Measurements from ENCODE around the gene APLNR. TPM values are rescaled to one million over a fixed set of nuclear protein-coding genes. Genes with fewer than 3 reads are reported as not detected.

APLNR gene
- total RNA-seq, 5 donors from 2014 or later (not counting 1 experiment from before 2014, with no cell fraction given), result not detected

DNA sequence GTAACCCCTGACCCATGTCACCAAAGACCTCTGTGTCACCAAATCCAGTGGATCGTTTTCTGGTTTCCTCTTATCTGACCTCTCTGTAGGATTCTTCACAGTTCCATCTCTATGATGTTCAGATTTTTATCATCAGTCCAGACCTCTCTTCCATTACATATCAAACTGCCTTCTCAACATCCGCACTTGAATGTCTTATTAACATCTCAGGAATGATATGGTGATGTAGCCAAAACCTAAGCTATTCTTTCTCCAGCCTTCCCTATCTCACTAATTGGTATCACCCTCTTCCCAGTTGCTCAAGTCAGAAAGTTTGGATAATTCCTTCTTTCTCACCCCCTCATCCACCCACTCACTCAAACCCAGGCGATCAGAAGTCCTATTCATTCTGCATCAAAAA is 13.4 kb downstream of the APLNR start:
- Histone ChIP-seq H3K9me3 (no peaks in the 10 kb centered on the region), H3K4me3 (ENCODE audit: control insufficient read depth in 1 of 2, extremely low read depth in 1 of 2, low read length in 1 of 2) (no peak overlapping the region), H3K27ac (ENCODE audit: low read length) (no peak overlapping the region), H3K4me1 (ENCODE audit: control insufficient read depth in 1 of 2, extremely low read depth in 1 of 2, insufficient read depth in 2 of 2, low read length in 2 of 2) (no peaks in the 10 kb centered on the region), H3K36me3 (ENCODE audit: control insufficient read depth in 2 of 2, extremely low read depth in 1 of 2, insufficient read depth in 1 of 2, low read length in 1 of 2) (no peaks in the 10 kb centered on the region), H3K27me3 (replicated peaks in 1 of 2; ENCODE audit: control insufficient read depth in 2 of 2, extremely low read depth in 1 of 2, insufficient read depth in 2 of 2, low read length in 1 of 2) (peaks cover 0 to 4% of the 10 kb centered on the region in 2 experiments)
- 51% methylated on average over 2 of the region's 3 CpGs for WGBS (ENCODE audit: insufficient coverage)
- no peak for ATAC-seq (replicated peaks in 1 of 4)
- CTCF ChIA-PET, result no interaction called here
- Mint-ChIP-seq H3K36me3 (no peaks in the 10 kb centered on the region), H3K4me1 (no peaks in the 10 kb centered on the region), H3K27ac (no peak overlapping the region), H3K9me3 (no peaks in the 10 kb centered on the region), H3K27me3 (peaks cover 4 to 10% of the 10 kb centered on the region in 2 donors), H3K4me3 (no peak overlapping the region)
- DNase-seq, result no peak
- POLR2A ChIA-PET, result no interaction called here

DNA sequence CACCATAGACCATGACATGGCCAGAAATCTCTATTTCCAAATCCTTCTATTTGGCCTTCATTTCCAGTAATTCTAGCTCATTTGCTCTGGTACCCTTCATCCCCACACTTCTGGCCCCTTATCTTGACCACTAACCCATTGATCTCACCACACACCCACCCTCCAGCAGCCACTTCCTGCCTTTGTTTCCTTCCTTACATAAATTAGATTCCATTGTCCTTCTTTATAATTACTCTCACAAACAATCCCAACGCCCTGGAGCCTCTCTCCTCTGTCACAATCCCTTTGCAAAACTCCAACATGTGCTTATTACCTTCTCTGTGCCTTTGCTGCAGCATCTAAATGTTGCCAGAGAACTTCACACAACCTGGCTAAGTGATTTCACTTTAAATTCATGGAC is 14.8 kb downstream of the APLNR start:
- Mint-ChIP-seq H3K36me3 (no peaks in the 10 kb centered on the region), H3K4me1 (no peaks in the 10 kb centered on the region), H3K4me3 (no peak overlapping the region), H3K9me3 (no peaks in the 10 kb centered on the region), H3K27me3 (peaks cover 8 to 15% of the 10 kb centered on the region in 2 donors), H3K27ac (no peak overlapping the region)
- H3K27me3 ChIP-seq (replicated peaks in 1 of 2; ENCODE audit: control insufficient read depth in 2 of 2, extremely low read depth in 1 of 2, insufficient read depth in 2 of 2, low read length in 1 of 2), result peaks cover 0 to 6% of the 10 kb centered on the region in 2 experiments
- no peaks in the 10 kb centered on the region for H3K4me1 ChIP-seq (ENCODE audit: control insufficient read depth in 1 of 2, extremely low read depth in 1 of 2, insufficient read depth in 2 of 2, low read length in 2 of 2)
- ATAC-seq (replicated peaks in 1 of 4) (no peak), DNase-seq (no peak)
- no peaks in the 10 kb centered on the region for H3K36me3 ChIP-seq (ENCODE audit: control insufficient read depth in 2 of 2, extremely low read depth in 1 of 2, insufficient read depth in 1 of 2, low read length in 1 of 2)
- ChIA-PET CTCF (interaction anchor here in 1 of 2 donors (0.6 kb wide), 1 partner anchor 27 kb away, joined by 6 read pairs; no protein-coding TSS in a partner anchor), POLR2A (no interaction called here)
- 0% methylated on average over 1 of the region's 1 CpG for whole genome bisulfite sequencing (ENCODE audit: insufficient coverage)
- no peak overlapping the region for H3K4me3 ChIP-seq (ENCODE audit: control insufficient read depth in 1 of 2, extremely low read depth in 1 of 2, low read length in 1 of 2)
- H3K27ac ChIP-seq (ENCODE audit: low read length), result no peak overlapping the region
- no peaks in the 10 kb centered on the region for H3K9me3 ChIP-seq

DNA sequence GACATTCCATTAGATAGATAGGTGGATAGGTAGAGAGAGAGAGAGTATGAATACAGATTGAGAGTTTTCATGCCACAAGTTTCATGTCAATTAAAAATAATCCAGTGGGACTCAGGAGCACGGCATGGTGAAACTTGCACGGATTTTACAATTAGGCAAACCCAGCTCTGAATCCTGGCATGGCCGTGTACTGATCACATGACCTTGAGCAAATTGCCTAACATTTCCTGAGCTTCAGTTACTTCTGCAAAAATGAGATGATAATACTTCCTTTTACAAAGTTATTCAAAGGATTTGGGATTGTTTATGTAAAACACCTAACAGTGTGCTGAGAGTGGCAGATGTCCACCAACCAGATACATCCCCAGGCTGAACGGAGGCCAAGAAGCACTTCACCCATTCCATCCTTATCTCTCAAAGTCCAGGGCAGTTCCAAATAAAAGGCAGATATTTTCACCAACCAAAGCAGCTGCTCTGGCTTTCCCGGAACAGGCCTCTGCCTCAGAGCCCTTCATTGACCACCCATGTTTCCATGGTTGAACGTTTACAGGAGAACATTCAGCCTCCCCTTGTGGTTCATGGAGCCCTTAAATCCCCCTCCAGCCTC is 17.9 kb downstream of the APLNR start:
- WGBS (ENCODE audit: insufficient coverage), result 60% methylated on average over 5 of the region's 6 CpGs
- no peak overlapping the region for H3K27ac Mint-ChIP-seq
- ChIA-PET POLR2A (no interaction called here), CTCF (no interaction called here)
- no peaks in the 10 kb centered on the region for H3K4me1 Mint-ChIP-seq
- no peak overlapping the region for H3K4me3 Mint-ChIP-seq
- Histone ChIP-seq H3K4me3 (ENCODE audit: control insufficient read depth in 1 of 2, extremely low read depth in 1 of 2, low read length in 1 of 2) (no peak overlapping the region), H3K4me1 (ENCODE audit: control insufficient read depth in 1 of 2, extremely low read depth in 1 of 2, insufficient read depth in 2 of 2, low read length in 2 of 2) (no peaks in the 10 kb centered on the region), H3K27me3 (replicated peaks in 1 of 2; ENCODE audit: control insufficient read depth in 2 of 2, extremely low read depth in 1 of 2, insufficient read depth in 2 of 2, low read length in 1 of 2) (peaks cover 0 to 13% of the 10 kb centered on the region in 2 experiments), H3K27ac (ENCODE audit: low read length) (no peak overlapping the region), H3K36me3 (ENCODE audit: control insufficient read depth in 2 of 2, extremely low read depth in 1 of 2, insufficient read depth in 1 of 2, low read length in 1 of 2) (no peaks in the 10 kb centered on the region), H3K9me3 (no peaks in the 10 kb centered on the region)
- peaks cover 10 to 17% of the 10 kb centered on the region in 2 donors for H3K27me3 Mint-ChIP-seq
- H3K9me3 Mint-ChIP-seq, result no peaks in the 10 kb centered on the region
- no peak for ATAC-seq (replicated peaks in 1 of 4)
- no peak for DNase-seq
- H3K36me3 Mint-ChIP-seq, result no peaks in the 10 kb centered on the region

DNA sequence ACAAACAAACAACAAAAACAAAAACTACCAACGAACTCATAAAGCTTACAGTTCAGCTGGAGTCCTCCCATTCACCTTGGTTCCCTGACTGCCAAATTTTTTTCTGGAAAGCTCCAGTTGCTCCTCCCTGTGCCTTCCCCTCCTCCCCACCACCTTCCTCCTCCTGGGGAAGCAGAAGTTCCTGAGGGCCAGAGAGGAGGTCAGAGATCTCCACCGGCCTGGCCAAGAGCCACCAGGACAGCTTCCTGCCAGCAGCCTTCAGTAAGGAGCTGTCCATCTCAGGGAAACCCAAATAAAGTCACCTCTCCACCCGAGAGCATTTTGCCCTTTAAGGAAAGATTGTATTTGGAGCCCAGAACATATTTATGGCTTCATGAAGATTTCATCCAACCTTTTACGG is 20.0 kb downstream of the APLNR start:
- CTCF ChIA-PET, result no interaction called here
- peaks cover 10 to 17% of the 10 kb centered on the region in 2 donors for H3K27me3 Mint-ChIP-seq
- H3K4me3 Mint-ChIP-seq, result no peak overlapping the region
- no peaks in the 10 kb centered on the region for H3K36me3 ChIP-seq (ENCODE audit: control insufficient read depth in 2 of 2, extremely low read depth in 1 of 2, insufficient read depth in 1 of 2, low read length in 1 of 2)
- no peaks in the 10 kb centered on the region for H3K9me3 Mint-ChIP-seq
- H3K4me1 ChIP-seq (ENCODE audit: control insufficient read depth in 1 of 2, extremely low read depth in 1 of 2, insufficient read depth in 2 of 2, low read length in 2 of 2), result no peaks in the 10 kb centered on the region
- POLR2A ChIA-PET, result no interaction called here
- DNase-seq, result no peak
- no peaks in the 10 kb centered on the region for H3K4me1 Mint-ChIP-seq
- no peak overlapping the region for H3K4me3 ChIP-seq (ENCODE audit: control insufficient read depth in 1 of 2, extremely low read depth in 1 of 2, low read length in 1 of 2)
- 57% methylated on average over 3 of the region's 4 CpGs for WGBS (ENCODE audit: insufficient coverage)
- no peak overlapping the region for H3K27ac Mint-ChIP-seq
- no peak for ATAC-seq (replicated peaks in 1 of 4)
- no peak overlapping the region for H3K27ac ChIP-seq (ENCODE audit: low read length)
- no peaks in the 10 kb centered on the region for H3K36me3 Mint-ChIP-seq
- H3K27me3 ChIP-seq (replicated peaks in 1 of 2; ENCODE audit: control insufficient read depth in 2 of 2, extremely low read depth in 1 of 2, insufficient read depth in 2 of 2, low read length in 1 of 2), result peaks cover 0 to 14% of the 10 kb centered on the region in 2 experiments
- no peaks in the 10 kb centered on the region for H3K9me3 ChIP-seq

DNA sequence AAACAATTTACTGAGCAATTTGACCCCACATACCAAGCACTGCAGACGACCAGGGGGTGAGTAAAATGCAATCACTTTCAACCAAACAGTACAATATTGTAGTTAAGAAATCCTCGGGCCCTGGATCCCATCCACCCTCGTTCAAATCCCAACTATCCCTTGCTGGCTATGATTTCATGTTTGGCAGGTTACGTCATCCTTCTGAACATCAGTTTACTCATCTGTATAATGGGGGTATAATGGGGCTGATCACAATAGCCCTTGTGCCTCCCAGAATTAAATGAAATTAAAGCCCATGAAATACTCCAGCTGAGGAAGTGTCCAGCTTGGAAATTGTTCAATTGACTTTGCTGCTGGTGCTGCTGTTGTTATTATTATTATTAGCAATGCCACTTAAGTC is 20.6 kb downstream of the APLNR start:
- ATAC-seq (replicated peaks in 1 of 4) (no peak), DNase-seq (no peak)
- ChIA-PET CTCF (no interaction called here), POLR2A (no interaction called here)
- H3K36me3 ChIP-seq (ENCODE audit: control insufficient read depth in 2 of 2, extremely low read depth in 1 of 2, insufficient read depth in 1 of 2, low read length in 1 of 2), result no peaks in the 10 kb centered on the region
- no peak overlapping the region for H3K4me3 ChIP-seq (ENCODE audit: control insufficient read depth in 1 of 2, extremely low read depth in 1 of 2, low read length in 1 of 2)
- H3K9me3 ChIP-seq, result no peaks in the 10 kb centered on the region
- Mint-ChIP-seq H3K4me3 (no peak overlapping the region), H3K27me3 (peaks cover 11 to 17% of the 10 kb centered on the region in 2 donors), H3K27ac (no peak overlapping the region), H3K4me1 (no peaks in the 10 kb centered on the region), H3K36me3 (no peaks in the 10 kb centered on the region), H3K9me3 (no peaks in the 10 kb centered on the region)
- H3K4me1 ChIP-seq (ENCODE audit: control insufficient read depth in 1 of 2, extremely low read depth in 1 of 2, insufficient read depth in 2 of 2, low read length in 2 of 2), result no peaks in the 10 kb centered on the region
- H3K27me3 ChIP-seq (replicated peaks in 1 of 2; ENCODE audit: control insufficient read depth in 2 of 2, extremely low read depth in 1 of 2, insufficient read depth in 2 of 2, low read length in 1 of 2), result peaks cover 0 to 14% of the 10 kb centered on the region in 2 experiments
- H3K27ac ChIP-seq (ENCODE audit: low read length), result no peak overlapping the region
- WGBS (ENCODE audit: insufficient coverage), result no CpG with 5 or more reads among the region's 4 CpGs

DNA sequence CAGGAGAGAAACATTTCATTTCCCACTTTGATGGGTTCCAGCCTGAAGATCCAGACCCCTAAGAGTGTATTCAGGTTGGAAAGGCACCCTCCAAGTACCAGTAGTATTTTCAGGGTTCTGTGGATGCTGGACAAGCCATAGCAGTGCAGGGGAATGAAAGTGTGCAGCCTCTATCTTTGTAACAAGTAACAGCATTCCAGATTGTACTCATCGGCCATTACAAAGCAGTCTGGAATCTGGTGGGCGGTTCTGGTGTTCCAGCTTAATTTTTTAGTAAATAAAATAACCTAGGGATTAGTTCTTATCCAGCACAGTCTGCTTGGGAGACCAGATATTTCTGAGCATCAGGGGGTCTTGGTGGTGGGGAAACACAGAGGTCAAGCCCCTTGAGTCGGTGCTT is 22.6 kb downstream of the APLNR start:
- H3K4me3 Mint-ChIP-seq, result no peak overlapping the region

DNA sequence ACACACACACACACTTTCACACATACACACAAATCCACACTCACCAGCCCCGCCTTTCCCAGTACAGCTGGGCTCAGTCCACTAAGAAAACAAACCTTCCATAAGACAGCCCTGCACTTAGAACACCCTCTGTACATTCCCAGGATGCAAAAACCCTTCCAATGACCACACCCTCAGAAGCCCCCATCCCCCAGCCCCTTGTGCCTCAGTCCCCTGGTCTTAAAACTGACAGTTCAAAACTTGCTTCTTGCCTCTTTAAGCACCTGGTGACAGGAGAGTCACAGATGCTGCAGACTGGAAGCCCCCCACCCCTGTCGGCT is 23.0 kb downstream of the APLNR start:
- no peak overlapping the region for H3K27ac ChIP-seq (ENCODE audit: low read length)
- H3K4me3 ChIP-seq (ENCODE audit: control insufficient read depth in 1 of 2, extremely low read depth in 1 of 2, low read length in 1 of 2), result no peak overlapping the region
- ChIA-PET POLR2A (no interaction called here), CTCF (no interaction called here)
- ATAC-seq (replicated peaks in 1 of 4) (no peak), DNase-seq (no peak)
- H3K36me3 Mint-ChIP-seq, result no peaks in the 10 kb centered on the region
- no peaks in the 10 kb centered on the region for H3K9me3 ChIP-seq
- 38% methylated on average over 1 of the region's 2 CpGs for WGBS (ENCODE audit: insufficient coverage)
- H3K27me3 Mint-ChIP-seq, result peaks cover 10 to 15% of the 10 kb centered on the region in 2 donors
- H3K27me3 ChIP-seq (replicated peaks in 1 of 2; ENCODE audit: control insufficient read depth in 2 of 2, extremely low read depth in 1 of 2, insufficient read depth in 2 of 2, low read length in 1 of 2), result peaks cover 0 to 16% of the 10 kb centered on the region in 2 experiments
- H3K9me3 Mint-ChIP-seq, result no peaks in the 10 kb centered on the region
- H3K4me3 Mint-ChIP-seq, result no peak overlapping the region
- H3K4me1 Mint-ChIP-seq, result no peaks in the 10 kb centered on the region
- H3K4me1 ChIP-seq (ENCODE audit: control insufficient read depth in 1 of 2, extremely low read depth in 1 of 2, insufficient read depth in 2 of 2, low read length in 2 of 2), result no peaks in the 10 kb centered on the region
- no peak overlapping the region for H3K27ac Mint-ChIP-seq
- H3K36me3 ChIP-seq (ENCODE audit: control insufficient read depth in 2 of 2, extremely low read depth in 1 of 2, insufficient read depth in 1 of 2, low read length in 1 of 2), result no peaks in the 10 kb centered on the region

More for the DNA sequence above, 22.6 kb downstream of the APLNR start:
- no peak for ATAC-seq (replicated peaks in 1 of 4)
- H3K27me3 Mint-ChIP-seq, result peaks cover 11 to 13% of the 10 kb centered on the region in 2 donors
- H3K4me1 ChIP-seq (ENCODE audit: control insufficient read depth in 1 of 2, extremely low read depth in 1 of 2, insufficient read depth in 2 of 2, low read length in 2 of 2), result no peaks in the 10 kb centered on the region
- H3K27ac ChIP-seq (ENCODE audit: low read length), result no peak overlapping the region
- H3K27ac Mint-ChIP-seq, result no peak overlapping the region
- no peak overlapping the region for H3K4me3 ChIP-seq (ENCODE audit: control insufficient read depth in 1 of 2, extremely low read depth in 1 of 2, low read length in 1 of 2)
- H3K9me3 ChIP-seq, result no peaks in the 10 kb centered on the region
- peaks cover 0 to 20% of the 10 kb centered on the region in 2 experiments for H3K27me3 ChIP-seq (replicated peaks in 1 of 2; ENCODE audit: control insufficient read depth in 2 of 2, extremely low read depth in 1 of 2, insufficient read depth in 2 of 2, low read length in 1 of 2)
- H3K36me3 Mint-ChIP-seq, result no peaks in the 10 kb centered on the region
- WGBS (ENCODE audit: insufficient coverage), result no CpG with 5 or more reads among the region's 3 CpGs
- H3K9me3 Mint-ChIP-seq, result no peaks in the 10 kb centered on the region
- H3K4me1 Mint-ChIP-seq, result no peaks in the 10 kb centered on the region
- no peaks in the 10 kb centered on the region for H3K36me3 ChIP-seq (ENCODE audit: control insufficient read depth in 2 of 2, extremely low read depth in 1 of 2, insufficient read depth in 1 of 2, low read length in 1 of 2)
- CTCF ChIA-PET, result no interaction called here
- POLR2A ChIA-PET, result no interaction called here
- DNase-seq, result no peak

All from T-cell (primary cell).